GM12878 (cell line): Measurements from ENCODE around the gene HEXB. TPM values are rescaled to one million over a fixed set of nuclear protein-coding genes. Genes with fewer than 3 reads are reported as not detected.

Experiments used
- ATAC-seq: fragments of 200-7000 bp; cut with Tn5 transposase; 3 replicates; pipeline ENCODE4 v1.9.1; 2020; ENCODE audit warnings: mild to moderate bottlenecking, moderate library complexity
- BruUV-seq: library from RNA; stranded (reverse); fragments of 400-500 nt; replicated peaks from 2 replicates; lab custom pipeline; 2021; lab: Mats Ljungman, UMichigan
- CTCF ChIA-PET: fragments of 300-600 bp; sonication (Branson Sonifier 250); formaldehyde crosslinking; extraction: SDS; loops from one replicate; lab custom pipeline; 2021; ENCODE audit warnings: inconsistent platforms; lab: Yijun Ruan, JAX
- POLR2A ChIA-PET: fragments of 350-600 bp; formaldehyde crosslinking; extraction: SDS; loops from one replicate; lab custom pipeline; 2021; ENCODE audit warnings: inconsistent platforms; lab: Charles Lee
- RAD21 ChIA-PET: fragments of 300-600 bp; sonication (Branson Sonifier 250); formaldehyde crosslinking; loops from one replicate; lab custom pipeline; 2023; ENCODE audit warnings: antibody characterized with exemption; ENCODE audit not compliant: unreplicated experiment; lab: Charles Lee
- SMC1A ChIA-PET: fragments of 300-600 bp; sonication (Branson Sonifier 250); formaldehyde crosslinking; loops from one replicate; lab custom pipeline; 2023; ENCODE audit not compliant: unreplicated experiment, uncharacterized antibody; lab: Charles Lee
- DNase-seq: peaks from one replicate; pipeline ENCODE4 v3.0.0-alpha.2; 2011; ENCODE audit warnings: low read depth, low spot score
- FAIRE-seq: peaks from 3 replicates; lab custom pipeline; 2011; peaks lifted over from hg19 to GRCh38; lab: Jason Lieb, UNC
- H2AFZ ChIP-seq: 2 replicates; pipeline ENCODE4 v1.6.0; 2011; ENCODE audit warnings: low read depth, low read length, control low read depth; ENCODE audit not compliant: control insufficient read depth
- H3K27ac ChIP-seq: 2 replicates; pipeline ENCODE4 v1.5.1; 2011; ENCODE audit warnings: control low read depth; ENCODE audit not compliant: control insufficient read depth, insufficient read depth
- H3K27me3 ChIP-seq, 2 experiments: replicated peaks in 1 of 2; 2 replicates each; pipeline versions ENCODE4 v1.6.0 to v1.6.1; 2011; ENCODE audit warnings: low read length in 1 of 2; ENCODE audit not compliant: control insufficient read depth in 2 of 2, insufficient read depth in 2 of 2
- H3K36me3 ChIP-seq, 2 experiments: 2 replicates each; pipeline ENCODE4 v1.5.1; 2011; ENCODE audit warnings: low read length in 1 of 2; ENCODE audit not compliant: control insufficient read depth in 2 of 2, insufficient read depth in 2 of 2
- H3K4me1 ChIP-seq: 2 replicates; pipeline ENCODE4 v1.6.1; 2011; ENCODE audit warnings: mild to moderate bottlenecking, low read length, moderate library complexity, mixed read lengths; ENCODE audit not compliant: control insufficient read depth, insufficient read depth
- H3K4me2 ChIP-seq: 2 replicates; pipeline ENCODE4 v1.6.0; 2011; ENCODE audit warnings: control low read depth; ENCODE audit not compliant: control insufficient read depth, insufficient read depth
- H3K4me3 ChIP-seq: fragments of 200-600 bp; sonication (generic); 2 replicates; pipeline ENCODE4 v1.5.1; 2016
- H3K79me2 ChIP-seq: 2 replicates; pipeline ENCODE4 v1.6.0; 2011; ENCODE audit warnings: low read length; ENCODE audit not compliant: control insufficient read depth, insufficient read depth
- H3K9ac ChIP-seq: 2 replicates; pipeline ENCODE4 v1.8.0; 2011; ENCODE audit warnings: low read length, control low read depth, mixed read lengths; ENCODE audit not compliant: control insufficient read depth, insufficient read depth
- H3K9me3 ChIP-seq: replicated peaks from 3 replicates; pipeline ENCODE4 v1.5.1; 2011; ENCODE audit warnings: mild to moderate bottlenecking, low read length; ENCODE audit not compliant: control insufficient read depth, insufficient read depth
- H4K20me1 ChIP-seq: 2 replicates; pipeline ENCODE4 v1.6.0; 2011; ENCODE audit not compliant: control insufficient read depth, insufficient read depth
- CEBPB ChIP-seq, 2 experiments: fragments of 150-350 bp in 1 of 2; IDR thresholded peaks; 2 replicates each; pipeline ENCODE4 v1.6.1; 2012 to 2014; ENCODE audit warnings: low read depth in 2 of 2, low read length in 2 of 2, borderline replicate concordance in 1 of 2, inconsistent platforms in 1 of 2
- EED ChIP-seq: sonication (generic); IDR thresholded peaks from 2 replicates; pipeline ENCODE4 v1.6.1; 2016; ENCODE audit warnings: antibody characterized with exemption, low read depth
- IRF4 ChIP-seq: IDR thresholded peaks from 2 replicates; pipeline ENCODE4 v1.6.1; 2011; ENCODE audit warnings: low read depth, low read length
- PML ChIP-seq: IDR thresholded peaks from 2 replicates; pipeline ENCODE4 v1.6.1; 2012; ENCODE audit warnings: low read length, inconsistent platforms
- POLR2AphosphoS2 ChIP-seq: IDR thresholded peaks from 2 replicates; pipeline ENCODE4 v1.6.1; 2011; ENCODE audit warnings: low read depth, mild to moderate bottlenecking, low read length, improper control_type of control experiment, moderate library complexity
- RELB ChIP-seq: fragments of 450-650 bp; IDR thresholded peaks from 2 replicates; pipeline ENCODE4 v1.6.1; 2017; ENCODE audit warnings: low read depth, mild to moderate bottlenecking, moderate library complexity
- RFX5 ChIP-seq: IDR thresholded peaks from 2 replicates; pipeline ENCODE4 v1.6.1; 2011; ENCODE audit warnings: low read depth, low read length, improper control_type of control experiment
- STAT1 ChIP-seq: fragments of 450-650 bp; conservative IDR thresholded peaks from 2 replicates; pipeline ENCODE4 v1.6.1; 2014; ENCODE audit warnings: antibody characterized with exemption, mild to moderate bottlenecking
- TAF1 ChIP-seq: IDR thresholded peaks from 2 replicates; pipeline ENCODE4 v1.6.1; 2011; ENCODE audit warnings: mild to moderate bottlenecking, low read depth, low read length, borderline replicate concordance
- TCF12 ChIP-seq: IDR thresholded peaks from 2 replicates; pipeline ENCODE4 v1.6.1; 2011; ENCODE audit warnings: low read depth, mild to moderate bottlenecking, low read length
- USF1 ChIP-seq: IDR thresholded peaks from 2 replicates; pipeline ENCODE4 v1.6.1; 2011; ENCODE audit warnings: borderline replicate concordance, low read depth, mild to moderate bottlenecking, moderate library complexity, mixed read lengths, low read length; ENCODE audit not compliant: insufficient read depth; ENCODE audit errors: extremely low read length
- WGBS: methylation state at CpG from one replicate; pipeline ENCODE4 v1.1.6; 2016; ENCODE audit warnings: low lambda C conversion rate; ENCODE audit not compliant: insufficient replicate concordance, insufficient coverage; ENCODE audit errors: missing lambda C conversion rate; 5-methylcytosine and 5-hydroxymethylcytosine counted together
- in situ Hi-C: fragments of 300-500 bp; cut with MboI; formaldehyde crosslinking; loops from 9 replicates; pipeline ENCODE4 v1.14.3; 2018; ENCODE audit warnings: mixed read lengths
- intact Hi-C: fragments of 100-400 bp; cut with micrococcal nuclease; formaldehyde crosslinking; loops from one replicate; pipeline ENCODE4 v1.14.2; 2022; ENCODE audit not compliant: unreplicated experiment
- polyA plus RNA-seq, 11 experiments: library from polyadenylated mRNA; depleted of rRNA in 4 of 11; unstranded in 6 of 11; stranded (reverse) in 5 of 11; fragments of >200 nt; fragmentation: Nextera tagmentation in 4 of 11; fragmentation: Illumina TruSeq in 1 of 11; extraction: Ambion mirVana in 4 of 11; extraction: Trizol in 1 of 11; gene quantifications; 1 replicate in 1 of 11; 2 replicates in 10 of 11; pipeline versions ENCODE4 v1.2.1 to v1.2.3, GENCODE V29; 2011 to 2016; ENCODE audit warnings: inconsistent platforms in 2 of 11, missing spikeins in 2 of 11, low read depth in 1 of 11
- total RNA-seq, 4 experiments: library from RNA; depleted of rRNA in 3 of 4; stranded (reverse); fragments of >200 nt in 3 of 4; fragmentation: Illumina TruSeq in 1 of 4; extraction: Trizol in 1 of 4; gene quantifications; 2 replicates each; pipeline versions ENCODE4 v1.2.1 to v1.2.3, GENCODE V29; 2013 to 2021

HEXB gene
- total and polyA plus RNA-seq, 10 of the 15 experiments (the other 5 are each of a cell fraction or from before 2014, with no cell fraction given): 13.5 to 76.0 (median 42.6) TPM

- ChIA-PET CTCF (interaction anchor here (0.6 kb wide), 1 partner anchor 1076 kb away, joined by 3 read pairs; no protein-coding TSS in a partner anchor), SMC1A (no interaction called here), POLR2A (no interaction called here), RAD21 (no interaction called here)
- Histone ChIP-seq H4K20me1 (no peaks in the 10 kb centered on the region), H3K27me3 (no peaks in the 10 kb centered on the region), H3K9me3 (peaks cover 2% of the 10 kb centered on the region; the same call in 1 of the 3 replicates), H3K4me1 (no peaks in the 10 kb centered on the region), H3K36me3 (no peaks in the 10 kb centered on the region), H3K4me3 (no peak overlapping the region), H3K4me2 (no peak overlapping the region), H2AFZ (no peak overlapping the region), H3K79me2 (no peaks in the 10 kb centered on the region), H3K27ac (no peak overlapping the region)
- intact Hi-C loops: no loop called here
- in situ Hi-C loops: no loop called here
- FAIRE-seq (no peak), DNase-seq (no peak), ATAC-seq (no peak)
- no TSS peak for BruUV-seq
- TF ChIP-seq IRF4 (no peak), TAF1 (no peak), POLR2AphosphoS2 (no peak), TCF12 (no peak), STAT1 (no peak)
- TF ChIP-seq, all 136 proteins: peak for 0
- no peak overlapping the region for H3K9ac ChIP-seq
- 47% methylated on average over 4 of the region's 4 CpGs for WGBS
These were observed 17.6 kb upstream of the HEXB start for GRCh38 chr5:74667396-74667795.

GRCh38 chr5:74669821-74670220 is 15.2 kb upstream of the HEXB start:
- RAD21 ChIA-PET: no interaction called here
- FAIRE-seq (no peak), ATAC-seq (no peak), DNase-seq (no peak)
- in situ Hi-C loops (no loop called here), intact Hi-C loops (no loop called here)
- no peaks in the 10 kb centered on the region for H3K4me1 ChIP-seq
- WGBS: 0% methylated on average over 2 of the region's 2 CpGs
- H4K20me1 ChIP-seq: no peaks in the 10 kb centered on the region
- BruUV-seq: no TSS peak
- no peak overlapping the region for H3K4me2 ChIP-seq
- H3K27ac ChIP-seq: no peak overlapping the region
- peaks cover 2% of the 10 kb centered on the region; the same call in 1 of the 3 replicates for H3K9me3 ChIP-seq
- H2AFZ ChIP-seq: no peak overlapping the region
- no peak overlapping the region for H3K9ac ChIP-seq
- H3K36me3 ChIP-seq: no peaks in the 10 kb centered on the region
- no peak for TF ChIP-seq EED
- TF ChIP-seq RFX5: no peak
- TF ChIP-seq USF1: no peak
- no peak for TF ChIP-seq RELB
- no peak for TF ChIP-seq PML
- no peak for TF ChIP-seq CEBPB (IDR thresholded peaks at IDR 0.05; ENCODE audit: borderline replicate concordance in 1 of 2, low read depth in 2 of 2, low read length in 2 of 2)
- CTCF ChIA-PET: no interaction called here
- POLR2A ChIA-PET: interaction anchor here (0.8 kb wide), 1 partner anchor 8 kb away, joined by 3 read pairs; no protein-coding TSS in a partner anchor
- H3K79me2 ChIP-seq: no peaks in the 10 kb centered on the region
- H3K4me3 ChIP-seq: no peak overlapping the region
- SMC1A ChIA-PET: no interaction called here
- no peaks in the 10 kb centered on the region for H3K27me3 ChIP-seq
